Transverse colon (tissue), 3 donors: ENCODE data around the gene LAMP2.

Source experiments
- POLR2A ChIP-seq: fragments of 450-650 bp; IDR thresholded peaks from one replicate; pipeline ENCODE4 v1.6.1; 2016; ENCODE audit warnings: antibody characterized with exemption, mild to moderate bottlenecking, moderate library complexity
- TF ChIP-seq, protein P1 (sequence below), 5 experiments: fragments of 200-600 bp in 3 of 5; fragments of 450-650 bp in 2 of 5; sonication (generic) in 3 of 5; IDR thresholded peaks; 1 replicate in 2 of 5; 2 replicates in 3 of 5; pipeline ENCODE4 v1.5.1; 2016 to 2017; ENCODE audit warnings: antibody characterized with exemption in 5 of 5, inconsistent platforms in 3 of 5, mild to moderate bottlenecking in 2 of 5, moderate library complexity in 1 of 5

DNA sequence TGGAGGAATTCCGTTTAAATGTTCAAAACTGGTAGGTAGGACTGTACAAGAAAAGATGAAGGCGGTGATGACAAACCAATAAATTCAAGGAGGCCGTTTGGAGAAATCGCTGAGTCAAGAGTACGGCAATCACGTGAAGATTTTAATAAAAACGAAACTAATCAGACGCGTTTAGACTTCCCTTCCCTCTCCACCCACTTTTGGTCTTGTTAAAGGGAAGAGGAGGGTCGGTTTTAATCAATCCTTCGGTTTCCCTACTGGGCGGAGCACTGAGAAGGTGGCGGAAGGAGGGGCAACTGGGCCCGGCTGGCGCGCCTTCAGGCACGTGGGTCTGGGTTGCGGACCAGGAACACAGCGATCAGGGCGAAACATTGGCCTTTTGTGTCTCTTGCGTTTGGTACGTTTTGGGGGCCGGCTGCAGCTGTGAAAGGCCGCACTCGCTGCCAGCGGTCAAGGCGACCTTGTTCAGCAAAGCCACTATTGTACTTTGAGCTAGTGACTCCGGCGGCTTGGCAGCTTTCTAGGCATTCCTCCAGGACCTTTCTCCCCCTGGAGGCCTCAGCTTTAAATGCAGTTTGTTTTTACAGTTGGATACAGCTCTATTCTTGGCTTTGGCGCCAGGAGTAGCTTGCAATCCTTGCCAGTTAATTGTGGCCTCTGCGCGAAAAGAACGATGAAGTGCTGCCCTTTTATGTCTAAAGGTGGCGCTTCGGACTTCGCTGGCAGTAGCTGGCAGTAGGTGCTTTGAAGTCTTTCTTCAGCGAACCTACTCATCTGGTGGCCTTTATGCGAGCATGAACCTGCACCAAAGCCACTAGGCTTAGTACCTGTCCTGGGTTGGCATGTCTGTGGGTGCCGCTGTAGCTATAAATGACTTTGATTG is 16.8 kb upstream of the LAMP2 start:
- TF ChIP-seq, protein P1, sequence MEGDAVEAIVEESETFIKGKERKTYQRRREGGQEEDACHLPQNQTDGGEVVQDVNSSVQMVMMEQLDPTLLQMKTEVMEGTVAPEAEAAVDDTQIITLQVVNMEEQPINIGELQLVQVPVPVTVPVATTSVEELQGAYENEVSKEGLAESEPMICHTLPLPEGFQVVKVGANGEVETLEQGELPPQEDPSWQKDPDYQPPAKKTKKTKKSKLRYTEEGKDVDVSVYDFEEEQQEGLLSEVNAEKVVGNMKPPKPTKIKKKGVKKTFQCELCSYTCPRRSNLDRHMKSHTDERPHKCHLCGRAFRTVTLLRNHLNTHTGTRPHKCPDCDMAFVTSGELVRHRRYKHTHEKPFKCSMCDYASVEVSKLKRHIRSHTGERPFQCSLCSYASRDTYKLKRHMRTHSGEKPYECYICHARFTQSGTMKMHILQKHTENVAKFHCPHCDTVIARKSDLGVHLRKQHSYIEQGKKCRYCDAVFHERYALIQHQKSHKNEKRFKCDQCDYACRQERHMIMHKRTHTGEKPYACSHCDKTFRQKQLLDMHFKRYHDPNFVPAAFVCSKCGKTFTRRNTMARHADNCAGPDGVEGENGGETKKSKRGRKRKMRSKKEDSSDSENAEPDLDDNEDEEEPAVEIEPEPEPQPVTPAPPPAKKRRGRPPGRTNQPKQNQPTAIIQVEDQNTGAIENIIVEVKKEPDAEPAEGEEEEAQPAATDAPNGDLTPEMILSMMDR (IDR thresholded peaks at IDR 0.05), result peak; percentile 36 to 65 (median 50)
- TF ChIP-seq POLR2A, result peak; percentile 39
